ENCODE results near the gene SLC10A1.
"Not testable (repeated sequence)": the region's sequence is repeated elsewhere in the genome, so short reads cannot be mapped to it uniquely, and the experiment has no call there.

- TF ChIP-seq, protein P1, sequence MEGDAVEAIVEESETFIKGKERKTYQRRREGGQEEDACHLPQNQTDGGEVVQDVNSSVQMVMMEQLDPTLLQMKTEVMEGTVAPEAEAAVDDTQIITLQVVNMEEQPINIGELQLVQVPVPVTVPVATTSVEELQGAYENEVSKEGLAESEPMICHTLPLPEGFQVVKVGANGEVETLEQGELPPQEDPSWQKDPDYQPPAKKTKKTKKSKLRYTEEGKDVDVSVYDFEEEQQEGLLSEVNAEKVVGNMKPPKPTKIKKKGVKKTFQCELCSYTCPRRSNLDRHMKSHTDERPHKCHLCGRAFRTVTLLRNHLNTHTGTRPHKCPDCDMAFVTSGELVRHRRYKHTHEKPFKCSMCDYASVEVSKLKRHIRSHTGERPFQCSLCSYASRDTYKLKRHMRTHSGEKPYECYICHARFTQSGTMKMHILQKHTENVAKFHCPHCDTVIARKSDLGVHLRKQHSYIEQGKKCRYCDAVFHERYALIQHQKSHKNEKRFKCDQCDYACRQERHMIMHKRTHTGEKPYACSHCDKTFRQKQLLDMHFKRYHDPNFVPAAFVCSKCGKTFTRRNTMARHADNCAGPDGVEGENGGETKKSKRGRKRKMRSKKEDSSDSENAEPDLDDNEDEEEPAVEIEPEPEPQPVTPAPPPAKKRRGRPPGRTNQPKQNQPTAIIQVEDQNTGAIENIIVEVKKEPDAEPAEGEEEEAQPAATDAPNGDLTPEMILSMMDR (IDR thresholded peaks at IDR 0.05; ENCODE audit: low read depth, low read length): not testable (repeated sequence)
- TF ChIP-seq MAX (IDR thresholded peaks at IDR 0.05; ENCODE audit: low read depth, low read length): not testable (repeated sequence)
These were observed 60.6 kb downstream of the SLC10A1 start for GRCh38 chr14:69736405-69736804.
